Hematopoietic multipotent progenitor cell treated with erythropoietin and hydrocortisone succinate and interleukin-3 and kit ligand, for 15 days (in vitro differentiated cells): ENCODE data around the gene KARS1.
A peak's percentile ranks its signal among the peaks of the same experiment; 100 is the strongest.
"Not testable (repeated sequence)": the region's sequence is repeated elsewhere in the genome, so short reads cannot be mapped to it uniquely, and the experiment has no call there.

ENCODE experiments used
- DNase-seq: peaks from one replicate; pipeline ENCODE4 v3.0.0-alpha.2; 2015; ENCODE audit warnings: low spot score

Gene KARS1

GRCh38 chr16:75624921-75625334 is 22.5 kb downstream of the KARS1 start:
- no peak for DNase-seq

GRCh38 chr16:75622761-75623605 is 24.5 kb downstream of the KARS1 start, which contains the start of gene ADAT1:
TSS of gene ADAT1 (minus strand) at chr16:75623281. CDS start at chr16:75620799, 2,482 bp downstream.
- DNase-seq: peak; percentile 97

- peak; percentile 87 for DNase-seq
Measured at GRCh38 chr16:75621170-75621477, 26.3 kb downstream of the KARS1 start.

- peak; percentile 70 for DNase-seq
Measured at GRCh38 chr16:75620326-75621169, 26.9 kb downstream of the KARS1 start.

GRCh38 chr16:75618780-75619179 is 28.7 kb downstream of the KARS1 start:
- no peak for DNase-seq

GRCh38 chr16:75617121-75617520 is 30.3 kb downstream of the KARS1 start:
- DNase-seq: no peak

GRCh38 chr16:75616521-75617010 is 30.9 kb downstream of the KARS1 start:
- DNase-seq: no peak

GRCh38 chr16:75615619-75616018 is 31.8 kb downstream of the KARS1 start:
- DNase-seq: no peak

- no peak for DNase-seq
Measured at GRCh38 chr16:75614066-75614897, 33.2 kb downstream of the KARS1 start.

- DNase-seq: no peak
Measured at GRCh38 chr16:75606507-75606906, 41.0 kb downstream of the KARS1 start.

- no peak for DNase-seq
Measured at GRCh38 chr16:75603241-75603640, 44.2 kb downstream of the KARS1 start.

GRCh38 chr16:75599452-75600277 is 47.8 kb downstream of the KARS1 start:
- no peak for DNase-seq

GRCh38 chr16:75593825-75594820 is 53.3 kb downstream of the KARS1 start:
- no peak for DNase-seq

- DNase-seq: no peak
Measured at GRCh38 chr16:75593308-75593707, 54.2 kb downstream of the KARS1 start.

- not testable (repeated sequence) for DNase-seq
Measured at GRCh38 chr16:75591927-75592326, 55.5 kb downstream of the KARS1 start.

GRCh38 chr16:75590920-75591843 is 56.3 kb downstream of the KARS1 start:
- no peak for DNase-seq

- DNase-seq: no peak
Measured at GRCh38 chr16:75589306-75589705, 58.2 kb downstream of the KARS1 start.

- no peak for DNase-seq
Measured at GRCh38 chr16:75588716-75589115, 58.7 kb downstream of the KARS1 start.

GRCh38 chr16:75584108-75584507 is 63.4 kb downstream of the KARS1 start:
- DNase-seq: no peak
